ENCODE results near the gene TMEM79. TPM values are rescaled to one million over a fixed set of nuclear protein-coding genes. Genes with fewer than 3 reads are reported as not detected.
A peak's percentile ranks its signal among the peaks of the same experiment; 100 is the strongest.

TMEM79 gene
- total and polyA plus RNA-seq, 2 donors (not counting 3 experiments of a cell fraction or from before 2014, with no cell fraction given) = 3.0 to 4.8 TPM

- Histone ChIP-seq H3K9ac (replicated peaks; ENCODE audit: extremely low read depth, insufficient read depth, low read length) (peak overlapping the region; percentile 93), H3K27ac (ENCODE audit: insufficient read depth, low read depth, low read length) (no peak overlapping the region), H3K9me3 (replicated peaks; ENCODE audit: control insufficient read depth, insufficient read depth, low read length) (no peaks in the 10 kb centered on the region), H3K4me3 (replicated peaks in 1 of 3; ENCODE audit: insufficient read depth in 1 of 3, low read depth in 1 of 3, low read length in 3 of 3) (peak overlapping the region in 2 of 3 experiments; percentile 90 to 95), H4K20me1 (replicated peaks; ENCODE audit: control insufficient read depth, extremely low read depth, insufficient read depth, low read length) (peaks cover 2% of the 10 kb centered on the region), H3K36me3 (ENCODE audit: control insufficient read depth in 2 of 2, extremely low read depth in 1 of 2, insufficient read depth in 2 of 2, low read length in 2 of 2) (peaks cover 8 to 17% of the 10 kb centered on the region in 2 experiments), H3K27me3 (ENCODE audit: control insufficient read depth in 2 of 2, insufficient read depth in 2 of 2, low read length in 2 of 2) (no peaks in the 10 kb centered on the region), H3K4me2 (ENCODE audit: insufficient read depth, low read length) (peak overlapping the region; percentile 94), H3K4me1 (ENCODE audit: control insufficient read depth, extremely low read depth, insufficient read depth, low read length) (peaks cover 14% of the 10 kb centered on the region), H2AFZ (ENCODE audit: low read depth, low read length) (no peak overlapping the region), H3K79me2 (ENCODE audit: control insufficient read depth, insufficient read depth, low read length) (peaks cover 46% of the 10 kb centered on the region), H3K9me1 (replicated peaks; ENCODE audit: control insufficient read depth, extremely low read depth, insufficient read depth, low read length) (no peaks in the 10 kb centered on the region)
- POLR2A ChIA-PET = no interaction called here
- no peak for FAIRE-seq
- dilution Hi-C loops (cut with MboI; ENCODE audit: extremely low pct_ligation_motif_present, low sequenced_read_pairs) = no loop called here
- no peak for DNase-seq (ENCODE audit: low read depth, low spot score)
- CTCF ChIA-PET = interaction anchor here (1.4 to 3.2 kb wide), 3 partner anchors 9 to 63 kb away, joined by 3 to 10 read pairs (median 6); no protein-coding TSS in a partner anchor
- BruUV-seq (replicated peaks) = no TSS peak
- TF ChIP-seq POLR2A (IDR thresholded peaks at IDR 0.05; ENCODE audit: low read depth, low read length) = no peak
- no peak for TF ChIP-seq POLR2AphosphoS5 (IDR thresholded peaks at IDR 0.05; ENCODE audit: insufficient read depth, low read depth, low read length)
- TF ChIP-seq GATA2 (IDR thresholded peaks at IDR 0.05; ENCODE audit: insufficient read depth, insufficient read length, low read depth, low read length) = no peak
- no peak for TF ChIP-seq JUN (IDR thresholded peaks at IDR 0.05; ENCODE audit: borderline replicate concordance, insufficient read depth, insufficient read length, low read depth)
- intact Hi-C loops (cut with micrococcal nuclease) = no loop called here
These were observed 2.8 kb upstream of the TMEM79 start for GRCh38 chr1:156281281-156281680.

GRCh38 chr1:156281693-156282478, 2.2 kb upstream of the TMEM79 start:
- dilution Hi-C loops (cut with MboI; ENCODE audit: extremely low pct_ligation_motif_present, low sequenced_read_pairs) = no loop called here

More at GRCh38 chr1:156281693-156282478, 2.2 kb upstream of the TMEM79 start:
- Histone ChIP-seq H3K27me3 (ENCODE audit: control insufficient read depth in 2 of 2, insufficient read depth in 2 of 2, low read length in 2 of 2) (no peaks in the 10 kb centered on the region), H3K4me1 (ENCODE audit: control insufficient read depth, extremely low read depth, insufficient read depth, low read length) (peaks cover 14% of the 10 kb centered on the region), H3K9me3 (replicated peaks; ENCODE audit: control insufficient read depth, insufficient read depth, low read length) (no peaks in the 10 kb centered on the region), H3K9me1 (replicated peaks; ENCODE audit: control insufficient read depth, extremely low read depth, insufficient read depth, low read length) (no peaks in the 10 kb centered on the region), H3K27ac (ENCODE audit: insufficient read depth, low read depth, low read length) (peak overlapping the region; percentile 69), H3K4me3 (replicated peaks in 1 of 3; ENCODE audit: insufficient read depth in 1 of 3, low read depth in 1 of 3, low read length in 3 of 3) (peak overlapping the region; percentile 81 to 95 (median 90)), H3K36me3 (ENCODE audit: control insufficient read depth in 2 of 2, extremely low read depth in 1 of 2, insufficient read depth in 2 of 2, low read length in 2 of 2) (peaks cover 8 to 14% of the 10 kb centered on the region in 2 experiments), H3K79me2 (ENCODE audit: control insufficient read depth, insufficient read depth, low read length) (peaks cover 46% of the 10 kb centered on the region), H2AFZ (ENCODE audit: low read depth, low read length) (no peak overlapping the region), H3K9ac (replicated peaks; ENCODE audit: extremely low read depth, insufficient read depth, low read length) (peak overlapping the region; percentile 93), H3K4me2 (ENCODE audit: insufficient read depth, low read length) (peak overlapping the region; percentile 94), H4K20me1 (replicated peaks; ENCODE audit: control insufficient read depth, extremely low read depth, insufficient read depth, low read length) (peaks cover 2% of the 10 kb centered on the region)
- BruUV-seq (replicated peaks) = TSS peak; percentile 38
- TF ChIP-seq MAX (IDR thresholded peaks at IDR 0.05; ENCODE audit: insufficient read depth, insufficient read length) (no peak), GATA2 (IDR thresholded peaks at IDR 0.05; ENCODE audit: insufficient read depth, insufficient read length, low read depth, low read length) (no peak), POLR2AphosphoS5 (IDR thresholded peaks at IDR 0.05; ENCODE audit: insufficient read depth, low read depth, low read length) (no peak), MYC (IDR thresholded peaks at IDR 0.05; ENCODE audit: low read depth, low read length) (no peak), CTCF (IDR thresholded peaks at IDR 0.05; ENCODE audit: extremely low read depth in 1 of 2, insufficient read depth in 1 of 2, low read depth in 1 of 2, low read length in 2 of 2) (no peak), EZH2 (IDR thresholded peaks at IDR 0.05; ENCODE audit: borderline replicate concordance, low read depth, low read length, severe bottlenecking) (no peak), POLR2A (IDR thresholded peaks at IDR 0.05; ENCODE audit: low read depth, low read length) (no peak), JUN (IDR thresholded peaks at IDR 0.05; ENCODE audit: borderline replicate concordance, insufficient read depth, insufficient read length, low read depth) (no peak), FOS (IDR thresholded peaks at IDR 0.05; ENCODE audit: borderline replicate concordance, insufficient read depth, low read length) (no peak)
- FAIRE-seq (peak; percentile 70), DNase-seq (ENCODE audit: low read depth, low spot score) (peak; percentile 13)
- POLR2A ChIA-PET = interaction anchor here (1.0 to 1.5 kb wide), 2 partner anchors 9 to 15 kb away, joined by 3 read pairs; no protein-coding TSS in a partner anchor
- CTCF ChIA-PET = interaction anchor here (1.0 to 3.2 kb wide), 12 partner anchors 10 to 185 kb away, joined by 3 to 10 read pairs (median 3); partner anchors contain the start of gene PMF1
- intact Hi-C loops (cut with micrococcal nuclease) = no loop called here
